Neural progenitor cell (in vitro differentiated cells): Measurements from ENCODE around the gene CCDC71L. TPM values are rescaled to one million over a fixed set of nuclear protein-coding genes. Genes with fewer than 3 reads are reported as not detected.
A peak's percentile ranks its signal among the peaks of the same experiment; 100 is the strongest.

Experiments
- DNase-seq: peaks from one replicate; pipeline ENCODE4 v3.0.0-alpha.2; 2016; ENCODE audit warnings: low spot score
- H2AFZ ChIP-seq: fragments of 200-600 bp; sonication (generic); replicated peaks from 2 replicates; pipeline ENCODE4 v1.6.1; 2016; ENCODE audit warnings: antibody characterized with exemption
- H3F3A ChIP-seq: fragments of 200-600 bp; sonication (generic); 2 replicates; pipeline ENCODE4 v1.6.1; 2016; ENCODE audit warnings: antibody characterized with exemption, low read depth
- H3K27ac ChIP-seq: fragments of 200-600 bp; sonication (generic); 2 replicates; pipeline ENCODE4 v1.5.1; 2016; ENCODE audit warnings: mild to moderate bottlenecking
- H3K27me3 ChIP-seq: fragments of 200-600 bp; sonication (generic); 2 replicates; pipeline ENCODE4 v1.6.1; 2016; ENCODE audit warnings: mild to moderate bottlenecking, moderate library complexity
- H3K36me3 ChIP-seq: fragments of 200-600 bp; sonication (generic); 2 replicates; pipeline ENCODE4 v1.5.1; 2016
- H3K4me1 ChIP-seq: fragments of 200-600 bp; sonication (generic); 2 replicates; pipeline ENCODE4 v1.6.1; 2016; ENCODE audit warnings: mixed run types
- H3K4me2 ChIP-seq: fragments of 200-600 bp; sonication (generic); 2 replicates; pipeline ENCODE4 v1.6.1; 2016
- H3K4me3 ChIP-seq: fragments of 200-600 bp; sonication (generic); 2 replicates; pipeline ENCODE4 v1.5.1; 2016
- H3K79me2 ChIP-seq: fragments of 200-600 bp; sonication (generic); 2 replicates; pipeline ENCODE4 v1.6.1; 2016; ENCODE audit warnings: low read depth
- H3K9ac ChIP-seq: fragments of 200-600 bp; sonication (generic); 2 replicates; pipeline ENCODE4 v1.6.1; 2016
- H3K9me3 ChIP-seq: fragments of 200-600 bp; sonication (generic); 2 replicates; pipeline ENCODE4 v1.5.1; 2016; ENCODE audit warnings: low read depth
- H4K20me1 ChIP-seq: fragments of 200-600 bp; sonication (generic); 2 replicates; pipeline ENCODE4 v1.6.1; 2016; ENCODE audit warnings: low read depth
- H3K27ac Mint-ChIP-seq: 3 replicates; pipeline ENCODE4 v1.8.0; 2021; ENCODE audit warnings: mixed read lengths
- H3K27me3 Mint-ChIP-seq: 2 replicates; pipeline ENCODE4 v1.8.0; 2022; ENCODE audit warnings: low read depth, mild to moderate bottlenecking, inconsistent platforms, moderate library complexity, mixed read lengths; ENCODE audit not compliant: insufficient read depth
- H3K36me3 Mint-ChIP-seq: 3 replicates; pipeline ENCODE4 v1.8.0; 2021; ENCODE audit warnings: mixed read lengths
- H3K4me1 Mint-ChIP-seq: 3 replicates; pipeline ENCODE4 v1.8.0; 2021; ENCODE audit warnings: mixed read lengths
- H3K4me3 Mint-ChIP-seq: 3 replicates; pipeline ENCODE4 v1.8.0; 2021; ENCODE audit warnings: mild to moderate bottlenecking, moderate library complexity, mixed read lengths
- H3K9me3 Mint-ChIP-seq: 3 replicates; pipeline ENCODE4 v1.8.0; 2020; ENCODE audit warnings: mixed read lengths
- EZH2 ChIP-seq: fragments of 200-600 bp; sonication (generic); IDR thresholded peaks from 2 replicates; pipeline ENCODE4 v1.6.1; 2017; ENCODE audit warnings: antibody characterized with exemption, mild to moderate bottlenecking, moderate library complexity
- EZH2phosphoT487 ChIP-seq: fragments of 200-600 bp; sonication (generic); IDR thresholded peaks from 2 replicates; pipeline ENCODE4 v1.6.1; 2017; ENCODE audit warnings: antibody characterized with exemption
- total RNA-seq: library from RNA; depleted of rRNA; stranded (reverse); fragments of >200 nt; gene quantifications from 2 replicates; pipeline ENCODE4 v1.2.3, GENCODE V29; 2015; ENCODE audit warnings: low replicate concordance
- TF ChIP-seq, protein P1 (sequence below): fragments of 200-600 bp; sonication (generic); IDR thresholded peaks from 2 replicates; pipeline ENCODE4 v1.5.1; 2017; ENCODE audit warnings: antibody characterized with exemption, mild to moderate bottlenecking

CCDC71L gene
- total RNA-seq, 1 donor from 2014 or later = 23.8 TPM

DNA sequence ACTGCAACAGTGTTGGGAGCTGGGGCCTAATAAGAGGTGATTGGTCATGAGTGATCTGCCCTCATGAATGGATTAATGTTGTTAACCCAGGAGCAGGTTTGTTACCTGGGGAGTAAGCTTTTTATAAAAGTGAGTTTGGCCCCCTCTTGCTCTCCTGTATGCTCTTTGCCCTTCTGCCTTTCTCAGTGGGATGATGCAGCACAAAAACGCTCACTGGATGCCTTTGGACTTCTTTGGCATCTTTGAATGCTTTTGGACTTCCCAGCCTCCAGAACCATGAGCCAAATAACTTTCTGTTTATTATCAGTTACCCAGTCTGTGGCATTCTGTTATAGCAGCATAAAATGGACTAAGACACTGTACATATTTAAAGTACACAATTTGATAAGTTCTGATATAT, 48.5 kb downstream of the CCDC71L start:
- H3K9ac ChIP-seq = no peak overlapping the region
- TF ChIP-seq EZH2phosphoT487 (no peak), EZH2 (no peak)
- TF ChIP-seq, protein P1, sequence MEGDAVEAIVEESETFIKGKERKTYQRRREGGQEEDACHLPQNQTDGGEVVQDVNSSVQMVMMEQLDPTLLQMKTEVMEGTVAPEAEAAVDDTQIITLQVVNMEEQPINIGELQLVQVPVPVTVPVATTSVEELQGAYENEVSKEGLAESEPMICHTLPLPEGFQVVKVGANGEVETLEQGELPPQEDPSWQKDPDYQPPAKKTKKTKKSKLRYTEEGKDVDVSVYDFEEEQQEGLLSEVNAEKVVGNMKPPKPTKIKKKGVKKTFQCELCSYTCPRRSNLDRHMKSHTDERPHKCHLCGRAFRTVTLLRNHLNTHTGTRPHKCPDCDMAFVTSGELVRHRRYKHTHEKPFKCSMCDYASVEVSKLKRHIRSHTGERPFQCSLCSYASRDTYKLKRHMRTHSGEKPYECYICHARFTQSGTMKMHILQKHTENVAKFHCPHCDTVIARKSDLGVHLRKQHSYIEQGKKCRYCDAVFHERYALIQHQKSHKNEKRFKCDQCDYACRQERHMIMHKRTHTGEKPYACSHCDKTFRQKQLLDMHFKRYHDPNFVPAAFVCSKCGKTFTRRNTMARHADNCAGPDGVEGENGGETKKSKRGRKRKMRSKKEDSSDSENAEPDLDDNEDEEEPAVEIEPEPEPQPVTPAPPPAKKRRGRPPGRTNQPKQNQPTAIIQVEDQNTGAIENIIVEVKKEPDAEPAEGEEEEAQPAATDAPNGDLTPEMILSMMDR = no peak
- H3K36me3 Mint-ChIP-seq = no peaks in the 10 kb centered on the region
- H3K27me3 ChIP-seq = no peaks in the 10 kb centered on the region
- H3K4me3 ChIP-seq = no peak overlapping the region
- peaks cover 17% of the 10 kb centered on the region for H3K4me1 Mint-ChIP-seq
- no peaks in the 10 kb centered on the region for H3F3A ChIP-seq
- no peak overlapping the region for H3K27ac ChIP-seq
- no peak overlapping the region for H2AFZ ChIP-seq
- peaks cover 2% of the 10 kb centered on the region for H3K9me3 Mint-ChIP-seq
- H4K20me1 ChIP-seq = no peaks in the 10 kb centered on the region
- no peak for DNase-seq
- H3K4me2 ChIP-seq = no peak overlapping the region
- H3K27ac Mint-ChIP-seq = no peak overlapping the region
- H3K4me1 ChIP-seq = no peaks in the 10 kb centered on the region
- H3K27me3 Mint-ChIP-seq = peaks cover 2% of the 10 kb centered on the region
- no peaks in the 10 kb centered on the region for H3K36me3 ChIP-seq
- no peaks in the 10 kb centered on the region for H3K79me2 ChIP-seq
- H3K4me3 Mint-ChIP-seq = no peak overlapping the region
- no peaks in the 10 kb centered on the region for H3K9me3 ChIP-seq

DNA sequence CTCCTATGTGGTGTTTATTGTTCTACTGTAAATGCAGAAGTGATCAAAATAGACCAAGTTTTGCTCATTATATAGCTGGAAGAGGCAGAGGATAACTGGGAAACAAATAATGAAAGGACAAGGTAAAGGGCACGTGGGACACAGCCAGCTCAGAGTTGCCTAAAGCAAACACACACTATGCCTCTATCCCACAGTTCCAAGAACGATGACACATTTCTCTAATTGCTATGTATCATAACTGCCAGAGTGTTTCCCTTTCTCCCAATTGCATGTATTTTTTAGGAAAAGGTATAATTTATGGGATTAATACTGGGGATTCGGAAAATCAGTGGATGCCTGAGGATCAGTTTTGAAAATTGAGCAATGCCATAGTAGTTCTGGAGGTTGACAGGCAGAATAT, 49.0 kb downstream of the CCDC71L start:
- H3K9ac ChIP-seq = no peak overlapping the region
- Mint-ChIP-seq H3K4me1 (peaks cover 17% of the 10 kb centered on the region), H3K27ac (no peak overlapping the region), H3K4me3 (no peak overlapping the region), H3K36me3 (no peaks in the 10 kb centered on the region), H3K27me3 (peaks cover 2% of the 10 kb centered on the region), H3K9me3 (peaks cover 2% of the 10 kb centered on the region)
- no peaks in the 10 kb centered on the region for H4K20me1 ChIP-seq
- H3K27me3 ChIP-seq = no peaks in the 10 kb centered on the region
- H3K27ac ChIP-seq = no peak overlapping the region
- no peak overlapping the region for H3K4me2 ChIP-seq
- no peaks in the 10 kb centered on the region for H3F3A ChIP-seq
- H3K4me1 ChIP-seq = no peaks in the 10 kb centered on the region
- H3K9me3 ChIP-seq = no peaks in the 10 kb centered on the region
- H3K79me2 ChIP-seq = no peaks in the 10 kb centered on the region
- no peaks in the 10 kb centered on the region for H3K36me3 ChIP-seq
- no peak overlapping the region for H3K4me3 ChIP-seq
- TF ChIP-seq EZH2phosphoT487 (no peak), EZH2 (no peak)
- TF ChIP-seq, protein P1 = no peak
- no peak overlapping the region for H2AFZ ChIP-seq
- DNase-seq = no peak

DNA sequence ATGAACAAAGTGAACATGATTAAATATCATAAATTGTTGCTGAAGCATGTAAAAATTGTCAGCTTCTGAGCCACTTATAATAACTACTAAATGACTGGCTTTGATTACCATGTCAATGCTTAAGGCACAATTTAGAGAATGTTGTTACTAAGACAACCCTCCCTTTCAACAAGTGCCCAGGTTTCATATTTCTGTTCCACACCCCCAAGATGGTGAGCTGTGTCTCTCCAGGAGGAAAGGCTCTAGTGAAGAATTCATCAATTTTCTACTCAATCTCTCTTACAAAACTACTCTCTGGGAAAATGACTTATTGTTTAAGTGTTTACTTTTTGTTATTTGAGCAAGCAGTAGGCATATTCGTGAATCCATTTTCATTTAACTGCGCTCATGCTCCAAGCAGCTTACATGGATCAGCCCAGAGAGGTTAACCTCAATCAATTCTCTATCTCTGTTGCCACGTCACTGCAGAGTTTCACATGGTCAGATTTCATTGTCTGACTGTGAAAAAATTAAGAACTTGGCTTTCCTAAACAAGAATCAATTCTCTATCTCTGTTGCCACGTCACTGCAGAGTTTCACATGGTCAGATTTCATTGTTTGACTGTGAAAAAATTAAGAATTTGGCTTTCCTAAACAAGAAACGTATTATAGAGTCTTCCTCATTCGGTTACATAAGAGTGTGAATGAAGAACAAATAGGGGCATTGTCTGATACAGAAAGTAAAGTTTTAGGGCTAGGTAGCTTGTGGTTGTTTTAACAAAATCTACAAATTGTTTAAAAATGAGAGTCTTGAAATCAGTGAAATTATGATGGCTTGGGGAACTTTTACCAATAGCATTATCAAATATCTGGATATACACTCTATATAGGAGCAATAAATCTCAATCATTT, 49.7 kb downstream of the CCDC71L start:
- no peak overlapping the region for H3K4me2 ChIP-seq
- H3K36me3 ChIP-seq = no peaks in the 10 kb centered on the region
- H2AFZ ChIP-seq = peak overlapping the region; percentile 87
- no peak overlapping the region for H3K27ac ChIP-seq
- Mint-ChIP-seq H3K36me3 (no peaks in the 10 kb centered on the region), H3K4me3 (no peak overlapping the region), H3K27me3 (peaks cover 2% of the 10 kb centered on the region), H3K4me1 (peaks cover 17% of the 10 kb centered on the region), H3K27ac (peak overlapping the region; percentile 12), H3K9me3 (peaks cover 2% of the 10 kb centered on the region)
- no peaks in the 10 kb centered on the region for H3F3A ChIP-seq
- H3K4me3 ChIP-seq = no peak overlapping the region
- TF ChIP-seq, protein P1 = no peak
- TF ChIP-seq EZH2phosphoT487 (no peak), EZH2 (no peak)
- H3K79me2 ChIP-seq = no peaks in the 10 kb centered on the region
- H4K20me1 ChIP-seq = no peaks in the 10 kb centered on the region
- H3K9ac ChIP-seq = no peak overlapping the region
- no peaks in the 10 kb centered on the region for H3K9me3 ChIP-seq
- no peaks in the 10 kb centered on the region for H3K27me3 ChIP-seq
- no peaks in the 10 kb centered on the region for H3K4me1 ChIP-seq
- DNase-seq = no peak
